Skeletal muscle satellite cell (primary cell): Measurements from ENCODE around the gene NIPBL.

Source experiments
- H3K27me3 ChIP-seq: 2 replicates; pipeline ENCODE4 v1.7.0; 2013; ENCODE audit warnings: low read length; ENCODE audit not compliant: control insufficient read depth, insufficient read depth
- H3K36me3 ChIP-seq: 2 replicates; pipeline ENCODE4 v1.7.0; 2013; ENCODE audit warnings: mild to moderate bottlenecking, control low read depth, low read length; ENCODE audit not compliant: insufficient read depth
- H3K4me1 ChIP-seq: 2 replicates; pipeline ENCODE4 v1.7.0; 2013; ENCODE audit warnings: low read length; ENCODE audit not compliant: control insufficient read depth, insufficient read depth
- H3K4me2 ChIP-seq: 2 replicates; pipeline ENCODE4 v1.7.0; 2013; ENCODE audit warnings: mild to moderate bottlenecking, low read length
- H3K4me3 ChIP-seq: 2 replicates; pipeline ENCODE4 v1.7.0; 2013; ENCODE audit warnings: low read length
- H3K9ac ChIP-seq: 2 replicates; pipeline ENCODE4 v1.7.0; 2013; ENCODE audit warnings: mild to moderate bottlenecking, low read depth, low read length, moderate library complexity
- H3K9me3 ChIP-seq: replicated peaks from 2 replicates; pipeline ENCODE4 v1.7.0; 2013; ENCODE audit warnings: mild to moderate bottlenecking, control low read depth, low read length

Gene NIPBL

GRCh38 chr5:36957953-36958537 is 81.5 kb downstream of the NIPBL start:
- H3K4me1 ChIP-seq = no peaks in the 10 kb centered on the region
- H3K4me2 ChIP-seq = no peak overlapping the region
- peaks cover 6% of the 10 kb centered on the region for H3K36me3 ChIP-seq
- no peak overlapping the region for H3K4me3 ChIP-seq
- H3K9ac ChIP-seq = no peak overlapping the region
- no peaks in the 10 kb centered on the region for H3K9me3 ChIP-seq
- H3K27me3 ChIP-seq = no peaks in the 10 kb centered on the region

- Histone ChIP-seq H3K4me3 (no peak overlapping the region), H3K36me3 (peaks cover 10% of the 10 kb centered on the region), H3K9me3 (no peaks in the 10 kb centered on the region), H3K27me3 (no peaks in the 10 kb centered on the region), H3K4me1 (no peaks in the 10 kb centered on the region), H3K9ac (no peak overlapping the region), H3K4me2 (no peak overlapping the region)
These were observed 82.0 kb downstream of the NIPBL start for GRCh38 chr5:36958612-36959011.

- no peak overlapping the region for H3K4me2 ChIP-seq
- H3K4me3 ChIP-seq = no peak overlapping the region
- H3K9me3 ChIP-seq = no peaks in the 10 kb centered on the region
- peaks cover 29% of the 10 kb centered on the region for H3K36me3 ChIP-seq
- H3K9ac ChIP-seq = no peak overlapping the region
- H3K27me3 ChIP-seq = no peaks in the 10 kb centered on the region
- H3K4me1 ChIP-seq = no peaks in the 10 kb centered on the region
These were observed 88.6 kb downstream of the NIPBL start for GRCh38 chr5:36965179-36965578.

- no peak overlapping the region for H3K9ac ChIP-seq
- H3K9me3 ChIP-seq = no peaks in the 10 kb centered on the region
- no peak overlapping the region for H3K4me3 ChIP-seq
- H3K4me1 ChIP-seq = no peaks in the 10 kb centered on the region
- no peaks in the 10 kb centered on the region for H3K27me3 ChIP-seq
- H3K4me2 ChIP-seq = no peak overlapping the region
- peaks cover 15% of the 10 kb centered on the region for H3K36me3 ChIP-seq
These were observed 93.3 kb downstream of the NIPBL start for GRCh38 chr5:36969700-36970395.

GRCh38 chr5:36978196-36978595 is 101.6 kb downstream of the NIPBL start:
- Histone ChIP-seq H3K27me3 (no peaks in the 10 kb centered on the region), H3K4me1 (peaks cover 9% of the 10 kb centered on the region), H3K9me3 (no peaks in the 10 kb centered on the region), H3K9ac (no peak overlapping the region), H3K4me2 (no peak overlapping the region), H3K4me3 (no peak overlapping the region), H3K36me3 (peaks cover 15% of the 10 kb centered on the region)

- H3K9ac ChIP-seq = no peak overlapping the region
- H3K36me3 ChIP-seq = peaks cover 16% of the 10 kb centered on the region
- no peak overlapping the region for H3K4me3 ChIP-seq
- H3K9me3 ChIP-seq = no peaks in the 10 kb centered on the region
- no peaks in the 10 kb centered on the region for H3K27me3 ChIP-seq
- peaks cover 9% of the 10 kb centered on the region for H3K4me1 ChIP-seq
- H3K4me2 ChIP-seq = no peak overlapping the region
These were observed 105.6 kb downstream of the NIPBL start for GRCh38 chr5:36982146-36982545.

- H3K9ac ChIP-seq = no peak overlapping the region
- peaks cover 9% of the 10 kb centered on the region for H3K4me1 ChIP-seq
- H3K9me3 ChIP-seq = no peaks in the 10 kb centered on the region
- peaks cover 16% of the 10 kb centered on the region for H3K36me3 ChIP-seq
- H3K4me2 ChIP-seq = no peak overlapping the region
- no peaks in the 10 kb centered on the region for H3K27me3 ChIP-seq
- no peak overlapping the region for H3K4me3 ChIP-seq
These were observed 108.8 kb downstream of the NIPBL start for GRCh38 chr5:36985387-36985786.

- peaks cover 20% of the 10 kb centered on the region for H3K36me3 ChIP-seq
- no peaks in the 10 kb centered on the region for H3K27me3 ChIP-seq
- H3K4me1 ChIP-seq = no peaks in the 10 kb centered on the region
These were observed 111.8 kb downstream of the NIPBL start for GRCh38 chr5:36988396-36988795.

GRCh38 chr5:36998578-36998977 is 122.0 kb downstream of the NIPBL start:
- H3K4me2 ChIP-seq = no peak overlapping the region
- H3K9me3 ChIP-seq = no peaks in the 10 kb centered on the region
- no peaks in the 10 kb centered on the region for H3K27me3 ChIP-seq
- no peaks in the 10 kb centered on the region for H3K4me1 ChIP-seq
- no peak overlapping the region for H3K4me3 ChIP-seq
- no peak overlapping the region for H3K9ac ChIP-seq
- H3K36me3 ChIP-seq = peaks cover 30% of the 10 kb centered on the region

More at GRCh38 chr5:36988396-36988795, 111.8 kb downstream of the NIPBL start:
- Histone ChIP-seq H3K4me2 (no peak overlapping the region), H3K9ac (no peak overlapping the region), H3K9me3 (no peaks in the 10 kb centered on the region), H3K4me3 (no peak overlapping the region)

GRCh38 chr5:37002176-37002751 is 125.7 kb downstream of the NIPBL start:
- H3K36me3 ChIP-seq = peaks cover 36% of the 10 kb centered on the region
- no peaks in the 10 kb centered on the region for H3K4me1 ChIP-seq
- H3K9me3 ChIP-seq = no peaks in the 10 kb centered on the region
- no peak overlapping the region for H3K9ac ChIP-seq
- no peaks in the 10 kb centered on the region for H3K27me3 ChIP-seq
- no peak overlapping the region for H3K4me2 ChIP-seq
- H3K4me3 ChIP-seq = no peak overlapping the region

GRCh38 chr5:37005252-37005651 is 128.7 kb downstream of the NIPBL start:
- Histone ChIP-seq H3K4me2 (no peak overlapping the region), H3K9me3 (no peaks in the 10 kb centered on the region), H3K4me1 (no peaks in the 10 kb centered on the region), H3K9ac (no peak overlapping the region), H3K27me3 (no peaks in the 10 kb centered on the region), H3K4me3 (no peak overlapping the region), H3K36me3 (peaks cover 48% of the 10 kb centered on the region)
